GM23248 (cell line): ENCODE results near the gene RAP2A. TPM values are rescaled to one million over a fixed set of nuclear protein-coding genes. Genes with fewer than 3 reads are reported as not detected.

Experiments
- DNase-seq: peaks from one replicate; pipeline ENCODE4 v3.0.0-alpha.2; 2015
- H2AFZ ChIP-seq: fragments of 200-600 bp; sonication (generic); 2 replicates; pipeline ENCODE4 v1.6.1; 2016; ENCODE audit warnings: antibody characterized with exemption
- H3F3A ChIP-seq: fragments of 200-600 bp; sonication (generic); 2 replicates; pipeline ENCODE4 v1.6.1; 2016; ENCODE audit warnings: mild to moderate bottlenecking, antibody characterized with exemption, mixed run types; ENCODE audit not compliant: insufficient read depth
- H3K27ac ChIP-seq: fragments of 200-600 bp; sonication (generic); 2 replicates; pipeline ENCODE4 v1.5.1; 2016; ENCODE audit warnings: mild to moderate bottlenecking
- H3K27me3 ChIP-seq: fragments of 200-600 bp; sonication (generic); replicated peaks from 2 replicates; pipeline ENCODE4 v1.6.1; 2016; ENCODE audit warnings: mild to moderate bottlenecking; ENCODE audit not compliant: insufficient read depth
- H3K36me3 ChIP-seq: fragments of 200-600 bp; sonication (generic); 2 replicates; pipeline ENCODE4 v1.6.1; 2016; ENCODE audit warnings: low read depth, mild to moderate bottlenecking
- H3K4me1 ChIP-seq: fragments of 200-600 bp; sonication (generic); 2 replicates; pipeline ENCODE4 v1.6.1; 2016; ENCODE audit warnings: mild to moderate bottlenecking; ENCODE audit not compliant: insufficient read depth
- H3K4me2 ChIP-seq: fragments of 200-600 bp; sonication (generic); one replicate; pipeline ENCODE4 v1.6.1; 2016; ENCODE audit warnings: mild to moderate bottlenecking; ENCODE audit not compliant: unreplicated experiment
- H3K4me3 ChIP-seq: fragments of 200-600 bp; sonication (generic); 2 replicates; pipeline ENCODE4 v1.5.1; 2016; ENCODE audit warnings: mild to moderate bottlenecking
- H3K79me2 ChIP-seq: fragments of 200-600 bp; sonication (generic); 2 replicates; pipeline ENCODE4 v1.6.1; 2016; ENCODE audit warnings: mild to moderate bottlenecking; ENCODE audit not compliant: insufficient read depth
- H3K9ac ChIP-seq: fragments of 200-600 bp; sonication (generic); 2 replicates; pipeline ENCODE4 v1.6.1; 2016; ENCODE audit warnings: mild to moderate bottlenecking
- H3K9me2 ChIP-seq: fragments of 200-600 bp; sonication (generic); 2 replicates; pipeline ENCODE4 v1.6.1; 2016; ENCODE audit warnings: mixed run types, mild to moderate bottlenecking, moderate library complexity; ENCODE audit not compliant: insufficient read depth
- H3K9me3 ChIP-seq: fragments of 200-600 bp; sonication (generic); one replicate; pipeline ENCODE4 v1.6.1; 2017; ENCODE audit warnings: low read depth
- H4K20me1 ChIP-seq: fragments of 200-600 bp; sonication (generic); 2 replicates; pipeline ENCODE4 v1.6.0; 2016; ENCODE audit not compliant: insufficient read depth
- EZH2 ChIP-seq: fragments of 200-600 bp; sonication (generic); IDR thresholded peaks from 2 replicates; pipeline ENCODE4 v1.6.1; 2018; ENCODE audit warnings: antibody characterized with exemption, mild to moderate bottlenecking; ENCODE audit not compliant: insufficient read depth, poor library complexity, severe bottlenecking
- EZH2phosphoT487 ChIP-seq: fragments of 200-600 bp; sonication (generic); IDR thresholded peaks from 2 replicates; pipeline ENCODE4 v1.6.1; 2018; ENCODE audit warnings: antibody characterized with exemption, moderate library complexity, mild to moderate bottlenecking, low read depth; ENCODE audit not compliant: insufficient read depth
- whole genome bisulfite sequencing, 2 experiments: methylation state at CpG; one replicate each; pipeline ENCODE4 v1.1.6; 2015 to 2017; ENCODE audit warnings: low lambda C conversion rate in 2 of 2, low coverage in 1 of 2; ENCODE audit errors: missing lambda C conversion rate in 2 of 2; 5-methylcytosine and 5-hydroxymethylcytosine counted together
- in situ Hi-C: fragments of 300-500 bp; cut with MboI; formaldehyde crosslinking; loops from 2 replicates; pipeline ENCODE4 v1.15.0; 2020
- polyA plus RNA-seq: library from polyadenylated mRNA; unstranded; fragments of >200 nt; fragmentation: Nextera tagmentation; extraction: Ambion mirVana; gene quantifications from 2 replicates; pipeline ENCODE4 v1.2.1, GENCODE V29; 2016
- total RNA-seq: library from RNA; depleted of rRNA; stranded (reverse); fragments of >200 nt; shearing (Covaris generic); gene quantifications from 2 replicates; pipeline ENCODE4 v1.2.3, GENCODE V29; 2014

RAP2A gene
- total and polyA plus RNA-seq, 2 experiments from 2014 or later: 3.8 to 23.9 TPM

- TF ChIP-seq EZH2phosphoT487 (no peak), EZH2 (no peak)
- DNase-seq: no peak
- H3K9me2 ChIP-seq: no peaks in the 10 kb centered on the region
- H3K4me2 ChIP-seq: no peak overlapping the region
- 90 to 93% methylated on average over 2 of the region's 2 CpGs for WGBS, 2 experiments
- H3K9me3 ChIP-seq: no peaks in the 10 kb centered on the region
- no peak overlapping the region for H2AFZ ChIP-seq
- H3K27ac ChIP-seq: no peak overlapping the region
- in situ Hi-C loops: no loop called here
- no peak overlapping the region for H3K4me3 ChIP-seq
- no peaks in the 10 kb centered on the region for H3K36me3 ChIP-seq
- H3K9ac ChIP-seq: no peak overlapping the region
- H3K4me1 ChIP-seq: peaks cover 13% of the 10 kb centered on the region
- no peaks in the 10 kb centered on the region for H3K27me3 ChIP-seq
- H4K20me1 ChIP-seq: no peaks in the 10 kb centered on the region
- no peaks in the 10 kb centered on the region for H3K79me2 ChIP-seq
- peaks cover 12% of the 10 kb centered on the region; the same call in 1 of the 2 replicates for H3F3A ChIP-seq
These were observed 25.0 kb upstream of the RAP2A start for GRCh38 chr13:97408938-97409337.

- peaks cover 4% of the 10 kb centered on the region; the same call in 1 of the 2 replicates for H3F3A ChIP-seq
- H4K20me1 ChIP-seq: no peaks in the 10 kb centered on the region
- 20 to 27% methylated on average over 6 of the region's 6 CpGs for WGBS, 2 experiments
- peak overlapping the region; percentile 8 for H3K4me2 ChIP-seq
- no peaks in the 10 kb centered on the region for H3K9me3 ChIP-seq
- no peaks in the 10 kb centered on the region for H3K9me2 ChIP-seq
- H3K4me1 ChIP-seq: peaks cover 5% of the 10 kb centered on the region
- H2AFZ ChIP-seq: 0 out of 2 replicates have a peak overlapping the region, but pooled peaks have one; percentile 22
- H3K79me2 ChIP-seq: no peaks in the 10 kb centered on the region
- no peak for TF ChIP-seq EZH2
- TF ChIP-seq EZH2phosphoT487: no peak
- no peak overlapping the region for H3K4me3 ChIP-seq
- no peaks in the 10 kb centered on the region for H3K36me3 ChIP-seq
- in situ Hi-C loops: no loop called here
- DNase-seq: peak; percentile 61
- no peaks in the 10 kb centered on the region for H3K27me3 ChIP-seq
- H3K9ac ChIP-seq: no peak overlapping the region
- H3K27ac ChIP-seq: no peak overlapping the region
These were observed 22.0 kb upstream of the RAP2A start for GRCh38 chr13:97411984-97412383.

GRCh38 chr13:97413694-97414093 is 20.3 kb upstream of the RAP2A start:
- no peak for TF ChIP-seq EZH2
- no peak for TF ChIP-seq EZH2phosphoT487
- in situ Hi-C loops: no loop called here
- Histone ChIP-seq H3F3A (peaks cover 4% of the 10 kb centered on the region; the same call in 1 of the 2 replicates), H3K4me1 (peaks cover 5% of the 10 kb centered on the region), H3K36me3 (no peaks in the 10 kb centered on the region), H3K4me3 (no peak overlapping the region), H3K9me3 (no peaks in the 10 kb centered on the region), H3K27me3 (no peaks in the 10 kb centered on the region), H2AFZ (no peak overlapping the region), H3K27ac (no peak overlapping the region), H4K20me1 (no peaks in the 10 kb centered on the region), H3K9me2 (no peaks in the 10 kb centered on the region), H3K4me2 (no peak overlapping the region), H3K9ac (no peak overlapping the region), H3K79me2 (no peaks in the 10 kb centered on the region)
- WGBS, 2 experiments: 77 to 79% methylated on average over 1 of the region's 1 CpG
- no peak for DNase-seq

GRCh38 chr13:97414392-97414791 is 19.6 kb upstream of the RAP2A start:
- WGBS, 2 experiments: 72 to 78% methylated on average over 4 of the region's 4 CpGs
- Histone ChIP-seq H3K4me2 (no peak overlapping the region), H3K9me2 (no peaks in the 10 kb centered on the region), H3K9me3 (no peaks in the 10 kb centered on the region), H3K36me3 (no peaks in the 10 kb centered on the region), H2AFZ (no peak overlapping the region), H3K9ac (no peak overlapping the region), H3K4me1 (peaks cover 5% of the 10 kb centered on the region), H3K27me3 (no peaks in the 10 kb centered on the region), H3K4me3 (no peak overlapping the region), H3K79me2 (no peaks in the 10 kb centered on the region), H4K20me1 (no peaks in the 10 kb centered on the region), H3K27ac (no peak overlapping the region), H3F3A (peaks cover 4% of the 10 kb centered on the region; the same call in 1 of the 2 replicates)
- in situ Hi-C loops: no loop called here
- TF ChIP-seq EZH2phosphoT487 (no peak), EZH2 (no peak)
- no peak for DNase-seq

- Histone ChIP-seq H3K27ac (no peak overlapping the region), H3K27me3 (no peaks in the 10 kb centered on the region), H3K4me3 (no peak overlapping the region), H3F3A (no peaks in the 10 kb centered on the region), H3K4me1 (no peaks in the 10 kb centered on the region), H3K36me3 (no peaks in the 10 kb centered on the region), H3K4me2 (no peak overlapping the region), H4K20me1 (no peaks in the 10 kb centered on the region), H3K9me3 (no peaks in the 10 kb centered on the region), H3K79me2 (no peaks in the 10 kb centered on the region), H3K9me2 (no peaks in the 10 kb centered on the region), H3K9ac (no peak overlapping the region), H2AFZ (no peak overlapping the region)
- TF ChIP-seq EZH2phosphoT487: no peak
- TF ChIP-seq EZH2: no peak
- in situ Hi-C loops: no loop called here
- DNase-seq: no peak
- 56 to 62% methylated on average over 5 of the region's 5 CpGs for WGBS, 2 experiments
These were observed 16.3 kb upstream of the RAP2A start for GRCh38 chr13:97417698-97418097.
